ENCODE results near the gene PCDHGA1.

PCDHGA1 gene

DNA sequence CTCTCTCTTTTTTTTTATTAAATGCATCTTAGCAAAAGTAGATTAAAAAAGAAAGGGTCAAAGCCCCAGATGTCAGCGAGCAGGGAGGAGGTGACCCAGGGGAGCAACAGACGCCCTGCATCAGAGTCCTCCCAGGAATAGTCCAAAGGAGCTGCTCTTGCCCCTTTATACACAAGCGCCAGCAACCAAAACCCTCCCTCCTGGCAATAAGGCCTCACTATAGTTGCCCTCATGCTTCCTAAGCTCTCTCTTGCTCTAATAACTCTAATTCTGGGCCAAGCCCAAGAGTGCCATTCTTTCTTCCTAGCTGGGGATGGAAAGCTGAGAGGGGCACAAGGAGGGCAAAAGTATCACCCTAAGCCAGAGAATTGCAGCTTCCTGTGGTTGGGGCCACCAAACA is 184.8 kb downstream of the PCDHGA1 start:
- no peak for DNase-seq

- no peak for DNase-seq
Observed at GRCh38 chr5:141515946-141516671, 185.8 kb downstream of the PCDHGA1 start.

- DNase-seq, result no peak
Observed at GRCh38 chr5:141516672-141517025, 186.3 kb downstream of the PCDHGA1 start.

DNA sequence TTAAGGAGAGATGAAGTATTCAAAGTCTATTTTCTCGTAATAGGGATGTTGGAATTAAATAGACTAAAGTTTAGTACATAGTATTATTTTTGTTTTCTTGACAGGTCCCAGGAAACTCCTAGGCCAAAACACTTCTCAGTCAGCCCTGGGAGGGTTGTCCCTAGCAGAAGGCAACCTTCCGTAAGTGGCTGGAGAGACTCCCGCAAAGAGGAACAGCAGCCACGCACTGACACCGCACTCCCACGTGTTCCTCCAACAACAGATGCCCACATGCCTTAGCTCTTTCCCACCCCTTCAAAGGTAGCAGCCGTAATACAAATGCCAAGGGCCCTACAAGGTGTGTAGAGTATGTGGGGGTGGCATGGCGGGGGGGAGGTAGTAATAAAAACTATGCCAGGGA is 187.0 kb downstream of the PCDHGA1 start:
- DNase-seq, result no peak

DNA sequence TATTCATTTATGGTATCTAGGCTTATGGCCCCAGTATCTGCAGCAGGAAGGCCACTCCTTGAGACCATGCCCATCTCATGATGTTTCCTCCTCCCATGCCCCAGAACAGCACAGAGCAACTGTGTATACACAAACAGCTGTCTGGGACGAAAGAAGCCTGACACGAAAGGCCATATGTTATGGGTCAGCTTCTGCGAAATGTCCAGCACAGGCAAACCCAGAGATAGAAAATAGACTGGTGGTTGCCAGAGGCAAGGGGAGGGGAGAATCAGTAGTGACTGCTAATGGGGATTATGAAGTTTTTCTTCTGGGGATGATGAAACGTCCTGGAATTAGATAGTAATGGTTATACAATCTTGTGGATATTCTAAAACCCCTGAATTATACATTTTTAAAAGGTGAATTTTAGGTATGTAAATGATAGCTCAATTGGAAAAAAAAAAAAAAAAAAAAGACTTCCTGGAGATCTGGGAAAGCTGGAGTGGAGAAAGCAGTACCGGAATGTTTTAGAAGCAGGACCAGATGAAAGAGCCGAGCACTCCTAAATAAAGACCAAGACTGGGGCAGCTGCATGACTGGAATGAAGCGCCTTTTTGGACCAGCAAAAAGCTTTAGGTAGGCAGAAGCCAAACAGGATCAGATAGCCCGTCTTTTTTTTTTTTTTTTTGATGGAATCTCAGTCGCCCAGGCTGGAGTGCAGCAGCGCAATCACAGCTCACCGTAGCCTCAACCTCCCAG is 187.7 kb downstream of the PCDHGA1 start:
- no peak for DNase-seq

DNA sequence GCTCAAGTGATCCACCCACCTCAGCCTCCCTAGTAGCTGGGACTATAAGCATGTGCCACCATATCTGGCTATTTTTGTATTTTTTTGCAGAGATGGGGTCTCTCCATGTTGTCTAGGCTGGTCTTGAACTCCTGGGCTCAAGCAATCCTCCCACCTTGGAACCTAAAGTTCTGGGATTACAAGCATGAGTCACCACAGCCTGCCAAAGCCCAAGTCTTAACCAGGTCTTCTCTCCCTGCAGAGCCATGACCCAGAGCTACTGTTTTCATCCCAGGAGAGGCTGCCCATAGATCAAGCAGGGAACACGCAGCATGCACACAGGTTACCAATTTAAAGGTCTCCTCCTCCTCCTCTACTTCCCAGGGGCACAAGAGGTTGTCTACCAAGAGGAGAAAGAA is 188.3 kb downstream of the PCDHGA1 start:
- DNase-seq, result no peak

DNA sequence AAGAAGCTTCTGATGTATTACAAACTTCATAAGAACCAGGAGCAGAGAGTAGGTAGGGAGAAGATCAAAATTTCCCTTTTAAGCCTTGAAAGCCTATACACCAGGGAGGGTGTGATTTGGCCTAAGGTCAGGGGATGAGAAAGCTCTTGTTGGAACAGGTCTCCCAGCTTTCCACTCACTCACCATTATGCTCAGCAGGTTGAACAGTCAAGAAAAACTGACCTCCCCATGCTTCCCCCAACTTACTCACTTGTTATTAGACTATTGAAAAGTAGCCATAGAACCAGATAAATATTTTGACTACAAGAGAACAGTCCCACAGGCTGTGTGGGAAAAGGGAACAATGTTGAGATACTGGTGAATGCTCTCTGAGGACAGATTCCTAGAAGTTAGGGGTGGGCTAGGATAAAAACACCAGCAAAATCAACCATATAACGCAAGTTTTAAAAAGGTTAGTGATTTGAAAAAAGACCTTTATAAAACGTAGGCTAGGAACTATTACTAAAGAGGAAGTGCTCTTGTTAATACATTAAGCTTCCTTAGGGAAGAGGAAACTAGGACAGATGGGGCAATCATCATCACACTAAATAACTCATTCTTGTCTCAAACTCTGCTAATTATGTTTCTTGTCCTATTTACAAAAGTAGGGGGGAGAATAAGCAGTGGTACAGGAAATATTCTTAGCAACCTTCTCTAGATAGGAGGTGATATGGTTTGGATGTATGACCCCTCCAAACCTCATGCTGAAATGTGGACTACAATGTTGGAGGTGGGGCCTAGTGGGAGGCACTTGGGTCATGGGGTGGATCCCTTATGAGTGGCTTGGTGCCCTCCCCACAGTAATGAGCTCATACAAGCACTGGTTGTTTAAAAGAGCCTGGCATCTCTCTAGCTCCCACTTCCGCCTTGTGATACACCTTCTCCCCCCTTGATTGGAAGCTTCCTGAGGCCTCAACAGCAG is 189.6 kb downstream of the PCDHGA1 start:
- no peak for DNase-seq

GRCh38 chr5:141521244-141521781 is 191.0 kb downstream of the PCDHGA1 start:
- no peak for DNase-seq

GRCh38 chr5:141522301-141522700 is 192.0 kb downstream of the PCDHGA1 start:
- DNase-seq, result no peak

DNA sequence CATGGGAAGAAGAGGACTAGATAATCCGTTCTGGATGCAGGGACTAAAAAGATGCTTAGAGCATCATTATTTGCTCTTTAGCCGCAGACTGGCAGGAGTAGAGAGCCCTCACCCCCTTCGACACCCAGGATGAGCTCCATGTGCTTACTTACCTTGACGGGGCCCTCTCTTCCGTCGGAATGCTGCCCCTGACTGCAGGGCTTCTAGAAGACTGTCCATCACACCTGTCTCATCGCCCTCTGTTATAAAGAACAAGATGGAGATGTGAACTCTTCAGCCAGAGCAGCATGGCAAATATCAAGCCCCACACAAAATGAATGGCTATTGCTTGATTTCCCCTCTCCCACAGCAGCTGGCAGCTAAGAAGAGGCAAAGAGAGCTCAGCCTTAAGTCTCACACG is 193.7 kb downstream of the PCDHGA1 start:
- no peak for DNase-seq

DNA sequence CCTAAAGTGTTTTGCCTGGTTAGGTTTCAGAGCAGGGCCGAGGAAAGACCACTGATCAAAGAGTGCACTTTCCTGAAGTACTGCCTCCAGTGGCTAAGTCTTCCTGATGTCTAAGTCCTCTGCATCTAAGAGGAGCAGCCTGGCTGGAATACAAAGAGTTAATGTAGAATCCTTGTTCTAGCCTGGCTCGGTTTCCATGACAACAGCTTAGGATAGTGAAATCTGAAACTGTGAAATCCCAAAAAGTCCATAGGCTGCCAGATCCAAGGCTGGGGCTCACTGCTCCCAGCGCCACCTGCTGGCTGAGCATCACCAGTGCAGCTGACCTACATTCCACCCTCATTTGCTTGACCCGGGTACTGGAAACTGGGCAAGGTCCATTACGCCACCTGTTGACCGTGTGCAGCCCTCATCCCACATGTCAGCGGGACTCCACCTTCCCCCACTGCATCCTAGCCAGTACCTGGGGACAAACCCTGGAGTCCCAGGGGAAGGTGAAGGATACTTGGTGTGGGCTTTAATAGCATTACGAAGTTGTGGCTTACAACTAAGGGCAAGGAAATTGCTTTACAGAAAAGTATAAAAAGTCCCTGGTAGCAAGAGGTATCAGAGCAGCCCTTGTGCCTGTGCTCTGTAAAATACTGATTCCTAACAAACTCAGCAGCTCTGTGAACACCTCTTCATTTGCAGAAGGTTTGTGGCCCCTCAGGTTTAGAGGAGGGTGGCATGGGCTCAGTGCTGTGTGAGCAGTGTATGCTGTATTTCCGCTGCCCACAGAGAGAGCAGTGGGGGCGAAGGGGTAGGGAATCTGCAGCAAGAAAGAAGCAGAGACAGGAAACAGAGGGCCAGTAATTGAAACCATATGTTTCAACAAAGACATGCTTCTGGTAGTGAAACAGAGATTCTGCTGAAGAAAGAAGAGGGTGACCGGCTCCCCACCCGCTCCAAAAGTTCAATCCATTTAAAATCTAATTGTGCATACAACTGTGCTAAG is 194.6 kb downstream of the PCDHGA1 start:
- peak; percentile 63 for DNase-seq

DNA sequence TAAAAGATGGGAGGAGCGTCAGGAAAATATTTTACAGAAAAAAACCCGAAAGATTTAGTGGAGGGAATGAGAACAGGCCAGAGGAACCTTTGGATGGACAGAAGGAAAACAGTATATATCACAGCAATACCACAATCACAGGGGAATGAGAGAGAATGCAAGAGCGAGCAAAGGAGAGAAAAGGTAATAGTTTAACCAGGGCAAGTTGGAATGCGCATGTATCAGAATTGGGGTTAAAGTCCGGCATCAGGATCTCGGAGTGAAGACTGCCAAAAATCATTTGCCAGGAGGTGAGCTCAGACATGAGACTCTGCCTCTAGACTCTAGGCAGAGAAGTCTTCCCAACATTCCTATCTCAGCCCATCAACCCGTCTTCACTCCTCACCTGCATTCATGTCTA is 195.3 kb downstream of the PCDHGA1 start:
- no peak for DNase-seq

GRCh38 chr5:141527426-141527825 is 197.1 kb downstream of the PCDHGA1 start:
- DNase-seq, result no peak

DNA sequence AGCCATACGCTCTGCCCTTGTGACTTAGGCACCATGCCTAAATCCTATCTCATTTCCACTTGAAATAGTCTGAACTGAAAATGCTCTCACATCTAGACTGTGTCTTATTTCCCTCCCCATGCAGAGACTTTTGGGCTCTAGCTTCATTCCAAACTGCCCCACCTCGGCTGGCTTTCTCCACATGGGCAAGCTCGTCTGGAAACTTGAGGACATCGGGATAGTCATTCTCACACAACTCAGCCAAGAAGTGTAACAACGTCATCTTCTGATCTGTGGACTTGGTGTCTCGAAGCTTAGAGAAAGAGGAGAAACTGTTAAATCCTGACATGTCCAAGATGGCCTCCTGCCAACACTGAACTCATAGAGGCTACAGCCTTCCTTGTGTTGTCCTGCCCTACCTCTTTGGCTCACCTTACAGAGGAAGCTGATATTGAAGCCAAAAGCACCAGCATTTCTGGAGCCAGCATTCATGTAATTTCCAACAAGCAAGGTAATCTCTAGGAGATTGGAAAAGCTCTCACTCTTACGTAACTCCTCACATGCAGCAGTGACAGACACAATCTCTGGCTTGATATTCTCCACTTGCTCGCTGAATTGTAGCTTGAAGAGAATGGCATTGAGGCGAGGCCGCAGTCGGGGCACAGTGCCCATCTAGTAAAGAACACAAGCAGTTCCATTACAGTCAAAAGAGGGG is 198.1 kb downstream of the PCDHGA1 start:
- DNase-seq, result no peak

GRCh38 chr5:141529002-141529401 is 198.7 kb downstream of the PCDHGA1 start:
- DNase-seq, result no peak

DNA sequence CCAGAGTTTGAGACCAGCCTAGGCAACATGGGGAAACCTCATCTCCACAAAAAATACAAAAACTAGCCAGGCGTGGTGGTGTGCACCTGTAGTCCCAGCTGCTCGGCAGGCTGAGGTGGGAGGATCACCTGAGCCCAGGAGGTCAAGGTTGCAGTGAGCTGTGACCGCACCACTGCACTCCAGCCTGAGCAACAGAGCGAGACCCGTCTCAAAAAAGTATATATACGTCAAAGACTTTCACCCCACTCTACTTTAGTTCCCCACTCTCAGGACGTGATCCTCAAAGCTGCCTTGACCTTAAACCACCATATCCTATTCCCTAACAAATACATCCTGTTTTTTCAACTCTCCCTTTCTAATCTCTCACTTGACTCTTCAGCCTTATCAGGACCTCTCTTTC is 199.6 kb downstream of the PCDHGA1 start:
- DNase-seq, result no peak

DNA sequence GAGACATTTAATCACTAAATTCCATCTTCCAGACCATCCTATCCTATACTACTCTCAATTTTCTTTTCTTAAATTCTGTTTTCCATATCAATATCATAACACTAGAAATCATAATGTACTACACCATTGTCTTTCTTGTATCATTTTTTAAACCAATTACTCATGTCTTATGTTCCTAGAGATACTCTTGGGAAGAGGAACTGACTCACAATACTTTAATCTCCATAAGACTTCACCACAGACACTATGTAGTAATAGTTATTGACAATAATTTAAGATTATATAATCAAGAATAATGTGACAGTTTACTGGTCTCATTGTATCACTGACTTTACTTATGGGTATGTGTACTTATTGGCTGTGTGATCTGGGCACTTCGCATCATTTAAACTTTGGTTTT is 202.4 kb downstream of the PCDHGA1 start:
- DNase-seq, result no peak

DNA sequence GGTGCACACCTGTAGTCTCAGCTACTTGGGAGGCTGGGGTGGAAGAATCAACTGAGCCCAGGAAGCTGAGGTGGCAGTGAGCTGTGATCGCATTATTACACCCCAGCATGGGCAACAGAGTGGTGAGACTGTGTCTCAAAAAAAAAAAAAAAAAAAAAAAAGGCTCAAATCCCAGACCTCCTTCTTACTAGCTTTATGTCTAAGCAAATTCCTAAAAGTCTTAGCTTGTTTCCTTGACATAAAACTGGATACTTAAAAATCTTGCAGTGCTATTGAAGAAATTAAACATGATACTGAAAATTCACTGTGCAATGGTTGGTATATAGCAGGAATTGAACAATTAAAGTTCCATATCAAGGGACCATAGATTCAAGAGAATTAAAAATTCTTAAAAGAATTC is 203.6 kb downstream of the PCDHGA1 start:
- no peak for DNase-seq

DNA sequence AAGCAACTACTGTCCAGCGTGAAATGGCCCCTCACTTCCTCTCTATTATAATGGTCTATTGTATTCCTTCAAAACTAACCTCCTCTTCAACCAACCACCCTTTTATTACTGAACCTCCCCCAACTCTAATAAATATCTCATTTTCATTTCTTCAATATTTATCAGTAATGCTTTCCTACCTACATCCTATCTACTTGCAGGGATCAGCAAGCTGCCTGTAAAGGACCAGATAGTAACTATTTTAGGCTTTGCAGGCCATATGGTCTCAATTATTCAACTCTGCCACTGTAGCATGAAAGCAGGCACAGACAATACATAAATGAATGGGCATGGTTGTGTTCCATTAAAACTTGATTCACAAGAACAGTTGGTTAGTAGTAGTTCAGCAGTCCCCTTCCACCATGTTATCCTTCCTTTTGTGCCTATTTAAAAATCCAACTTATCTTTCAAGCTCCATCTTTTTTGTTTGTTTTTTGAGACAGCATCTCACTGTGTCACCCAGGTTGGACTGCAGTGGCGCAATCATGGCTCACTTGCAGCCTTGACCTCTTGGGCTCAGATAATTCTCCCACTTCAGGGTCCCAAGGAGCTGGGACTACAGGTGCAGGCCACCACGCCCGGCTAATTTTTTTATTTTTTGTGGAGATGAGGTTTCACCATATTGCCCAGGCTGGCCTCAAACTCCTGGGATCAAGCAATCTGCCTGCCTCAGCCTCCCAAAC is 204.3 kb downstream of the PCDHGA1 start:
- DNase-seq, result no peak

- no peak for DNase-seq
Observed at GRCh38 chr5:141543053-141543452, 212.7 kb downstream of the PCDHGA1 start.

GRCh38 chr5:141547488-141547887 is 217.2 kb downstream of the PCDHGA1 start:
- no peak for DNase-seq

Measured in CD4-positive, alpha-beta T cell treated with Interleukin-10 for 1 hour (primary cell).